HG03565 (cell line): ENCODE measurements around the gene SQSTM1.
A peak's percentile ranks its signal among the peaks of the same experiment; 100 is the strongest.
"Not testable (repeated sequence)": the region's sequence is repeated elsewhere in the genome, so short reads cannot be mapped to it uniquely, and the experiment has no call there.

Experiments
- ATAC-seq: cut with Tn5 transposase; IDR thresholded peaks from one replicate; pipeline ENCODE4 v1.9.1; 2021; ENCODE audit warnings: mild to moderate bottlenecking, moderate library complexity; ENCODE audit not compliant: unreplicated experiment

Gene SQSTM1

DNA sequence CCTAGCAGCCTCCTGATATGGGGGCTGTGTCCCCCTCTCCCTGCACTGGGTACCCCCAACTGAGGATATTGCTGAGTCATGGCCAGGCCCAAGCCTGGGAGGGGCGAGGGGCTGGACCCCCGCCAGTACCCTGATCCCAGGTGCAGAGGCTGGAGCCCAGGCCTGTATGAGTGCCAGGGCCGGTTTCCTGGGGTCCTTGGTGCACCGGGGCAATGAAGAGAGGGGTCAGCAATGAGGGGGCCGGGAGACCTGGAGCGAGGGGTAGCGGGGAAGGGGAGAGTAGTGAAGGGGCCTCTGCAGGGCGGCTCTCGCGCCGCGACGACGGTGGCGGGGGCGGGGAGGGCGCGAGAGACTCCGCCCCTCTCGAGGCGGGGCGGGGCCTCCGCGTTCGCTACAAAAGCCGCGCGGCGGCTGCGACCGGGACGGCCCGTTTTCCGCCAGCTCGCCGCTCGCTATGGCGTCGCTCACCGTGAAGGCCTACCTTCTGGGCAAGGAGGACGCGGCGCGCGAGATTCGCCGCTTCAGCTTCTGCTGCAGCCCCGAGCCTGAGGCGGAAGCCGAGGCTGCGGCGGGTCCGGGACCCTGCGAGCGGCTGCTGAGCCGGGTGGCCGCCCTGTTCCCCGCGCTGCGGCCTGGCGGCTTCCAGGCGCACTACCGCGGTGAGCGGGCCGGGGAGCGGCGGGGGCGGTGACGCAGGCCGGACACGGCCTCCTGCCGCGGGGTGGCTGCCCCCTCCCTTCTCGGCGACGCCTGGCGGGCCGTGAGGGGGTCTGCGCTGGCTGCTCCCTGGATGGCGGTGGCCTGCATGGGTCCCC is at the start of gene SQSTM1:
SQSTM1 (plus strand) TSS at position 423 of the 815 bp plus-strand sequence; CDS start at position 455, 32 bp downstream.
- peak; percentile 36 for ATAC-seq

DNA sequence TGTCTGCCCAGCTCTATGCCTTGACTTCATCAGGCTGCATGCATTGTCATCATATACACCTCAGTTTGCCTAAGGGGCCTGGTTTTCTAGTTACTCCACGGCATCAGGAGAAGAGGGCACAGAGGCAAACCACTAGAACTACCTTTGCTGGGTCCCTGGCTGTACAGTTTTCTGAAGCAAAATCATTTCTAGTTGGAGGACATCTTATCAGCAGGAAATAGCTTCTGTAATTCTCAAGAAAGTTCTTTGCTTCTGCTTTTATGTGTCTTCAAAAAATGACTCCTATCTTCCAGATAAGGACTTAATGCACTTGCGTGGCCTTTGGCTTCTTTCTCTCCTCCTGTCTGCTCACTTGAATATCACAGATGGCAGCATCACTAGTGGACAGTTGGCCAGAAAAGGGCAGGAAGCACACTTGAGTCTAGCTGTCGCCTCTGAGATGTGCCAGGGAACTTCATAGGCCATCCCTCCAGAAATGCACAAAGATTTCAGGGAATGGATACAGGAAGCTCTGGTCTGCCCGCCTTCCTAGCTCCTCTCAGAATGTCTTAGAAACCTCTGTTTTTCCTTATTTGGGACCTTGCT is 49.3 kb upstream of the SQSTM1 start:
- ATAC-seq: no peak

DNA sequence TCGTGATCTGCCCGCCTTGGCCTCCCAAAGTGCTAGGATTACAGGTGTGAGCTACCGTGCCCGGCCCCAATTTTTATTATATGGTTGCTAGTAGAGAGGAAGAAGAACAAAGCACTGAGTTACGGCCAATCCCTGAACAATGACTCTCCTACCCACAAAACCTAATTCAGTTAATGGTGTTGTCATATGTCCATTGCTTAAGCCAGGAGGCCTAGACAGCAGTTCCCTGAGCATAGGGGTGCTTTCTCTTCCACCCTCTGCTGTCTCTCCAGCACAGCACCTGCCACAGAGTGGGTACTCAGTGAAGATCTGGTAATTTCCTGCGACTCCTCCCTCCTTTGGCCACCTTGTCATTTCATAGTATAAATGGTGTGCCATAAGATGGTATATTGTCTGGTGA is 48.4 kb upstream of the SQSTM1 start:
- no peak for ATAC-seq

DNA sequence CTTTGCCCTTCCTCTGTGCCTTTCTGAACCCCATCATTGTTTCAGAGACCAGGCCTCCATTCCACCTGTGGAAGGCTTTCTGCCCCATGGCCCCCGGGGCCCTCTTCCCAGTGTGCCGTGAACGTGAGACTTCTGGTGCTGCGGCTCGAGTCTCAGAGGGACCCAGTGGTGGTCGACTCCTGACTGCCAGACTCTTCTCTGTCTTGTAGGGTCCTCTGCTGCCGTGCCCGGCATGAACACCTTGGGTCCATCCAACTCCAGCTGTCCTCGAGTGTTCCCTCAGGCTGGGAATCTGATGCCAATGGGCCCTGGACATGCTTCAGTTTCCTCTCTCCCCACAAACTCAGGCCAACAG is 47.0 kb upstream of the SQSTM1 start:
- ATAC-seq: no peak

DNA sequence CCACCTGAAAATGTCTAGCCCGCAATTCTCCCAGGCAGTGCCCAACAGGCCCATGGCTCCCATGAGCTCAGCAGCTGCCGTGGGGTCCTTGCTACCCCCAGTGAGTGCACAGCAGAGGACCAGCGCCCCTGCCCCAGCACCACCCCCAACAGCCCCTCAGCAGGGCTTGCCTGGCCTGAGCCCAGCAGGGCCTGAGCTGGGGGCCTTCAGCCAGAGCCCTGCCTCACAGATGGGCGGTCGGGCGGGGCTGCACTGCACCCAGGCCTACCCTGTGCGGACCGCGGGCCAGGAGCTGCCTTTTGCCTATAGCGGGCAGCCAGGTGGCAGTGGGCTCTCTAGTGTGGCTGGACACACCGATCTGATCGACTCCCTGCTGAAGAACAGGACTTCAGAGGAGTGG is 46.3 kb upstream of the SQSTM1 start:
- ATAC-seq: no peak

DNA sequence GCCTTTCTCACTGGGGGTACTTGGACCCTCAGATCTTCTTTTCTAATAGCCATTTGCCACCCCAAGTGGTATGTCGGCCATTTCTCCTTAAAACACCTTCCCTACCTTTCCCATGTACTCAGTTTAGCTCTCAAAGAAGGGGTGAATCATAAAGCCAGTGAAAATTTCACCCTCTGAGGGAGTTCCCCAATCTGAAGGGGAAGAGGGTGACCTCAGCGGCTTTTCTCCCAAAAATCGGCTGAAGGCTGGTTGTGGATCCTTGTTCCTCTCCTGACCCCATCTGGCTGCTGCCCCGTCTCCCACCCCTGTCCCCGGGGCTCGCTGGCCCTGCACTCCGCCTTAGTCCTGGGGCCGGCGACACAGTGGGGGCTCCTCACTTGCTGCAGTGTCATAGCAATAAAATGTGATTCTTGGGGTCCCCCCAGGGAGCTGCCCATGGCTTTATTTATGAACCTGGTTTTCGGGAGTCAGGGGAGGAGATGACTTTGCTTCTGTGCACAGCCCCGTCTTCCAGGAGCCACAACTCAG is 44.2 kb upstream of the SQSTM1 start:
- no peak for ATAC-seq

DNA sequence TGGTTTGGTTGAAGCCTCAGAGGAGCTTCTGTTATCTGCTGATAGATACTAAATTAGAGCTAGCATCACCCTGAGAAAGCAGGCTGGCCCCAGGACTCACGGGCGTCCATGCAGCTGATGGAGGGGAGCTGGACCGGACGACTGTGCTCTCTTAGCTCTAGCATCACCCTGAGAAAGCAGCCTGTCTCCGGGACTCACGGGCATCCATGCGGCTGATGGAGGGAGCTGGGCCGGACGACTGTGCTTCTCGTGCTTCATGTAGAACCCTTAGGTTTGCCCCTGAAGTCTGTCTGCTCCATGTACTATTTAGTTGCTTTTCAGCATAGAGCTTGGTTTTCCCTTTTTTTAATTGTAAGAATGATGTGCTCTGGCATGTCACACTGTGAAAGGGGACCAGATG is 43.2 kb upstream of the SQSTM1 start:
- no peak for ATAC-seq

DNA sequence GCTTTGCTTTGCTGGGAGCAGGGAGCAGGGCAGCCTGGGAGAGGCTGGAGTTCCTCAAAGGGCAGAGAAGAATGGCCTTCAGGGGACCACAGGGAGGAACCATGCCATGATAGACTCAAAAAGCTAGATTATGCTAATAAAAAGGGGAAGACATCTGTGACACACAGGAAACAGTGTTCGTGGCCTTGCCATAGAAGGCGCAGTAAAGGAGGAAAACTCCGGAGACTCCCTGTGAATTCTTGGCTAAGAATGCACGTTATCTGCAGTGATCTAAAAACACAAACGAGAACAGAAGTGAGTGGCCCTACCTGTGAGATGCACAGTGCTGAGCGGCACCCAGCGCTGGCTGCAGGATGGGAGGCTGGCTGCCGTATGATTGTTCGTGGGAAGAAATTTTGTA is 42.8 kb upstream of the SQSTM1 start:
- ATAC-seq: no peak

DNA sequence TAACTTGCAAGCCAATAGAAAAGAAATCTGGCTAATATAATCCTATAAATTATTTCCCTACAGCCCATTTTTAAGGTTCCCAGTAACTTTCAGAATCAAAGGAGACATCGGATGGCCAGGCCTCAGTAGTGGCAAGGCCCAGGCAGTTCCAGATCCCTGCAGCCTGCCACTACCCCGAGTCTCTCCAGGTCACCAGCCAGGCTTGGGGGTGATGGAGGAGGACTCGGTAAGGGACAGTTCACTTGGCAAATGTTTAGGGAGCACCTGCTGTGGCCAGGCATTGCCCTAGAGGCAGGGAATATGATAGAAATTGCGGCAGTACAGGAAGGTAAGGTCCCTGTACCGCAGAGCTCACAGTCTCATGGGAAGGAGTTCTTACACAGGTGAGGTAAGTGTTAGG is 42.1 kb upstream of the SQSTM1 start:
- no peak for ATAC-seq

DNA sequence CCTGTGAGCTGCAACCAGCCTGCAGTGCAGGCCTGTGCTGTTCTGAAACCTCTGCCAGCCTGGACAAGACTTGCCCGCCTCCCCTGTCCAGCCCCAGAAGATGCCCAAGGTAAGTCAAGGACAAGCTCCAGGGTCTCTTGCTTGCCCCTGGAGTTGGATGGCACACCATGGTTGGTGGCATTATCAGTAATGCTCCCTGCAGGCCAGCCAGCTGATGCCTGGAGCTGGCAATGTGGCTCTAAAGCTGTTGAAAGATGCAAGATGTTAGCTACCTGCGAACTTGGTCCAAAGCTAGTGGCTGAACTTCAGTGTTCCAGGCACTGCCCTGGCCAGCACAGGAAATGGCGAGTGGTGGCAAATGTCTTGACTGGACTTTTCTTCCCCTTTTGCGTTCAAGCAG is 40.9 kb upstream of the SQSTM1 start:
- ATAC-seq: no peak

DNA sequence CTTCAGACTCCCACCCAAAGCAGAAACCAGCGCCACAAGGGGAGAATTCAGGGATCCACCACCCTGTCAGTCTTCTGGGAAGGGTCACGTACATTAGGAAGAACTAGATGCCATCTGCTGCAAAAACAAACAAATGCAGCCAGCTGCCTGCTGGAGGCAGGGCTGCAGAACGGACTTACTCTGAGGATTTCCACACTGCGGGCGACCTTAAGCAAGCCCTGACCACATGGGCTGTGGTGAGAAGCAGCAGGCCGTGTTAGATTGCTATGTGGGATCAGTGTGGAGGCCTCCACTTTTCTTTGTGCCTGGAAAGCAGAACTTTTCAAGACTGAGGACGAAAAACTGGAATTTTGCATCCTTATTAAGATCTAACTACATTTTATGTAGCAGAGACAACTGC is 40.3 kb upstream of the SQSTM1 start:
- ATAC-seq: no peak

DNA sequence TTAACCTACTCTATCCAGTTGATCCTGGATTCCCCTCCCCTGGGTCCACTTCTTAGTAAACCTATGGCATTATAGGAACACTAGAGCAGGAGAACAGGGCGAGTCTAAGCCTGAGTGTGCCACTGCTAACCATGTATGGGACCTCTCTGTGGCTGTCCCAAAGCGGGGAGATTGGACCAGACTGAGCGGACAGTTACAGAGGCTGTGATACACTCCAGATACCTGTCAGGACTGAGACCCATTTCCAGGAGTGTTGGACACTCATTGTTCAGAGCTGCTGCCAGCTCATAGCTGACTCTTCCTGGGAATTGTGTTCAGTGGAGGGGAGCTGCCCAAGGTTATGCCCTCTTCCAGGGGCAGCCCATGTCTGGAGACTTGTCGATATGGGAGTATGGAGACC is 38.9 kb upstream of the SQSTM1 start:
- no peak for ATAC-seq

DNA sequence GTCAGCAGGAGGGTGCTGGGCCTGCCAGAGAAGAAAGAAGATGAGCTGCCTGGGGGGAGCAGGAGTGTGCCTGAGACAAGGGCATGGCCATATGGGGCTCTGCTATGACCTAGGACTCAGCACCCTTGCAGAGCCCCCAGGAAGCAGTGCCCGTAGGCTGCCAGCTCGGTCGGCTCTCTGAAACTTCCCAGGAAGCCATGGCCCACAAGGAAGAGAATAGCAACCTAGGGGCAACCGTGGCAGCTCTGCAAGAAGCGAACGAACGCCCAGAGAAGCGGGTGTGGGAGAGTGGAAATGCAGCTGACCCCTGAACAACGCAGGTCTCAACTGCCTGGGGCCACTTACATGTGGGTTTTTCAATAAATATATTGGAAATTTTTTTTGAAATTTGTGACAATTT is 37.6 kb upstream of the SQSTM1 start:
- no peak for ATAC-seq

DNA sequence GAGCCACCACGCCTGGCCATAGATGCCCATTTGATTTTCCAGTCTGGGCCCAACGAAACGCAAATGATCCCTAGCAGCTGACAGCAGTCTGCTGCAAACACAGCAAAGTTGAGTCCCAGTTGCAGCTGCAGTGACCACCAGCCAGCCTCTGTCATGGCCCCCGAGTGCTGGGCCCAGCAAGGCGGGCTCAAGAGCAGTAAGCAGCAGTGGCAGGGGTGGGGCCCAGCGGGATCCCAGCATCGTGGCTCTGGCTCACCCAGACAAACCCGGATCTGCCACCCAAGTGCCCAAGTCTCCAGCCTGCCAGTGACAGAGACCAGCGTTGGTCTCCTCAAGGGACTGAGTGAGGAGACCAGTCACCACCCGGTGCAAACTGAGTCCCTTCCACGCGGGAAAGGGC is 33.8 kb upstream of the SQSTM1 start:
- no peak for ATAC-seq

DNA sequence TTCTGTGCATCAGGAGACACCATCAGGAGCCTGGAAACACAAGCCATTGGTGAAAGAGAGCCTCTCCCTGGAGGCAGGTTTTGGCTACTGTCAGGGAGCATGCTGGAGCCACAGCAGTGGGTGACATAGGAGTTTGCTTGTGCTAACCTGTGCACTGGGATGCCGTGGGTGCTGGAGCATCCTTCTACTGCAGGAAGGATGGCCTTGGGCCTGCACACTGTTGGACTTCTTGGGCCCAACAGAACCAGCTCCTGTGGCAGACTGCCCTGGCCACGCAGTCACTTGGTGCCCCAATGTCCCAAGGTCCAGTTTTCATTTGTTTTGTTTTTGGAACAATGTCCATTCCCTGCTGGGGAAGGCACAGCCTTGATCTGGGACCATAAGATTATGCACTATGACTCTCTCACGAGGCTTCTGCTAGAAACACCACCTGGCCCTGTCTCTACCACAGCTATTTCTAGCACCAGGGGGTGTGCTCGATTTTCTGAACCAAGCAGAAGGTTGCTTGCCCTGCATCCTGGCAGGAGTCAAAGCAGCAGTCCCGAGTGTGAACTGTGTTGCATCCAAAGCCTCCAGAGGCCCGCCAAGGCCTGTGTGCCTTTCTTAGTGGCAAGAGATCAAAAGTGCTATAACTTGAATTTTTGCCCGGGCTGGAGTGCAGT is 32.4 kb upstream of the SQSTM1 start:
- no peak for ATAC-seq

DNA sequence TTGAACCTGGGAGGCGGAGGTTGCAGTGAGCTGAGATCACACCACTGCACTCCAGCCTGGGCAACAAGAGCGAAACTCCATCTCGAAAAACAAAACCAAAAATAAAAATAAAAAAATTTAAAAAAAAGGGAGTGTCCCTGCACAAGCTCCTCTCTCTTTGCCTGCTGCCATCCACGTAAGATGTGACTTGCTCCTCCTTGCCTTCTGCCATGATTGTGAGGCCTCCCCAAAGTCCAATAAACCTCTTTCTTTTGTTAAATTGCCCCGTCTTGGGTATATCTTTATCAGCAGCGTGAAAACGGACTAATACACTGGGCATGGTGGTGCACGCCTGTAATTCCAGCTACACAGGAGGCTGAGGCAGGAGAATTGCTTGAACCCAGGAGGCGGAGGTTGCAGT is 31.4 kb upstream of the SQSTM1 start:
- not testable (repeated sequence) for ATAC-seq

DNA sequence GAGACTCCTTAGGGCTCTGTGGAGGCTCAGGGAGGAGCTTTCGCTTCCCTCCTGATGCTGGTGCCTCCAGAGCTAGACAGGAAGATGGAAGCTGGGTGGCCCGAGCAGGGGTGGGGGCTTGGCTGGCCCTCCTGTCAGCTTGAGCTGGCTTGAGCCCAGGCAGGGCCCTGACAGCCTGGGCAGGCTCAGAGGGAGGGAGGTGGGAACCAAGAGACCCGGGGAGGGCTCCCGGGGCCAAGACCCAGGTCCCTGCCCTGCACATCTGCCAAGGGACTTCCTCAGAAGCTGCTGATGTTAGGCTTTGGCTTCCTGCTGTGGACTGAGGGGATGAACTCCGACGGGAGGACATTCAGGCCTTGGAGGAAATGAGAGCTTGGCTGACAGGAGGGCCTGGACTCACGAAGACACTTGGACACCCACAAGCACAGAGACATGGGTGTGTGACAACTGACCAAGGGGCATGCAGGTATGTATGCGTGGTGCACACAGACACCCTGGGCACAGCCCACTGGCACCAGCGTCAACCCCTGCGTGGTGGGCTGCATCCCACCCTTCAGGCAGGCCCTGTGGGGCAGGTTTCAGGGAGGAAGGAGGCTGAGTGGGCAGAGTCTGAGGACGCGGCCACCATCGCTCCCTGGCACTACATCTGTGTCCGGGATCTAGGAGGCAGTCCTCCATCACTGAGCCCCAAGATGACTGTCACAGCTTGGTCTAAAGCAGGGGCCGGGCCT is 28.7 kb upstream of the SQSTM1 start:
- no peak for ATAC-seq

DNA sequence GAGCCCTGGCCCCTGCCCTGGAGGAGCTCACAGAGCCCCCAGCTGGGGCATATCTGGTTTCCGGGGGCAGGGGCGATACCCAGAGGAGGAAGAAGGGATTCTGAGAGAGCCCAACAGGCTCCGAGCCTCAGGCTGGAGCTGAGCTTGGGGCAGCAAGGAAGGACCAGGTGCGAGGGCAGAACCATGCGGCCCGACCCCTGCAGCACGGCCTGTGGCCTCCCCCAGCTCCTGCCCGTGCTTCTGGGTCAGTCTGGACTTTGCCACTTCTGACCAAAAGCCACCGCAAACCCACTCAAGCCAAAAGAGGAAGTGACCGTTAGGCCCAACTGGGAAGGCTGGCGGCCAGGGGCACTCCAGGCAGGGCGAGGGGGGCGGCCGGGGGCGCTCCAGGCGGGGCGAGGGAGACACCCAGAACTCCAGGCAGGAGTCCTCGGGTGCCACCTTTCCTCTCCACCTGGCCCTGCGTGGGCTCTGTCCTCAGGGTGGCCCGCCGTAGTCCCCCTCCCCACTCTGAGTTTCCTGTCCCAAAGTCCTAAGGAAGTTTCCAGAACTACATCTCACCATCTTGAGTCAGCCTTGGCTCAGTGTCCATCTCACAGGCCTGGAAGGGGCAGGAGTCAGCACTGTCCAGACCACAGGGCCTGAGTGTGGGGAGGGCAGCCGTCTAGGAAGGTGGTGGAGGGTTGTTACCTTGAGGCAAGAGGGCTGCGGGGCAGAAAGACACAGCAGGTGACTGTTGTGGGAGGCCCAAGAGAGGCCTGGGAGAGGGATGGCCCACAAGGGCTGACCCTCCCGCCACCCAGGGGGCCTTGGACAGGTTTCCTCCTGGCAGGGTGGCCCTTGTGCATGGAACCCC is 27.9 kb upstream of the SQSTM1 start:
- ATAC-seq: no peak

DNA sequence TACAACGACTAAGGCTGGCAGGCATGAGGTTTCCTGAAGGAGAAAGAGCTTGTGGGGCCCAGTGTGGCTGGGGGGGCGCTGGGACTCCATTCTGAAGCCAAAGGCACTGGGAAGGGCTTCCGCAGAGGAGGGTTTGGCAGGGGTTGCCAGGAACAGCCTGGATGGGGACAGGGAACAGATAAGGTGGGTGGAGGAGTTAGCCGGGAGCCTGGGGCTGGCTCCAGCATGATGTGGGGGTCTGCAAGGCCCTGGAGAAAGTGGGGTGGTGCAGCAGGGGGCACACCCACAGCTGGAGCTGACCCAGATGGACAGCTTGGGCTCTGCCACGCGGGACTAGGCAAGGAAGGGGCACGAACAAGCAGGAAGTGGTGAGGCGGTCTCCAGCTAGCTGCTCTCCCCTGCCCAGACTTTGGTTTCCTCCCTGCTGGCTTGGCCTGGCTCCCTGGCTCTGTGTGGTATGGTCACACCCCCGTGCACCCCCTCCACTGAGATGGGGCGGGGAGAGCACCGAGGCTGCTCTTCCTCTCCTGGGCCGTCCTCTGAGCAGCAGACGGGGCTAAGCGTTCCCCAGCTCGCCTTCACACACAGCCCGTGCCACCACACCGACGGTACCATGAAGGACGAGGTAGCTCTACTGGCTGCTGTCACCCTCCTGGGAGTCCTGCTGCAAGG is 27.1 kb upstream of the SQSTM1 start, which contains the start of gene LTC4S:
LTC4S (plus strand) TSS at position 519 of the 672 bp plus-strand sequence; CDS start at position 614, 95 bp downstream.
- no peak for ATAC-seq

DNA sequence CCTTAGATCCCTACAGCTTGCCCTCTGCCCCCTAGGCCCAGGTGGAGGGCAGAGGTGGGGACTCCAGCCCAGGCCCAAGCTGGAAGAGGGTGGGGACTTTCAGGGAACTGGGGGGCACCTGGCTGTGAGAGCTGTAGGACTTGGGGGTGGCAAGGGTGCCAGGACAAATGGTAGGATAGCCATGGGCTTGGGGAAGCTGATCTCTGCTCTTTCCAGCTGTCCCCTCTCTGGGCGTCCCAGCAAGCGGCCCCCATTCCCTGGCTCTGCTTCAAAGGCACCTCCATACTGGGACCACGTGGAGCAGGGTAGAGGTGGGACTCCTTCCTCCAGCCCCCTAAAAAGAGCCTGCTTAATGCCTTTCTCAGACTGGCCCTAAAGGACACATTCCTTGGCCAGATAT is 26.5 kb upstream of the SQSTM1 start:
- no peak for ATAC-seq
